Stimulated activated CD4-positive, alpha-beta T cell treated with anti-CD3 and anti-CD28 coated beads, Interleukin-12 subunit alpha, Interleukin-12 subunit beta, amount 100 ng/mL, for 24 hours (primary cell): ENCODE measurements around the gene CDH18.
"Not testable (repeated sequence)": the region's sequence is repeated elsewhere in the genome, so short reads cannot be mapped to it uniquely, and the experiment has no call there.

Source experiments
- DNase-seq, 2 experiments: peaks; one replicate each; pipeline ENCODE4 v3.0.0-alpha.2; 2020; ENCODE audit warnings: low read depth in 2 of 2

CDH18 gene

GRCh38 chr5:19859020-19859419 lies 129.0 kb downstream of the CDH18 start:
- DNase-seq = no peak

DNA sequence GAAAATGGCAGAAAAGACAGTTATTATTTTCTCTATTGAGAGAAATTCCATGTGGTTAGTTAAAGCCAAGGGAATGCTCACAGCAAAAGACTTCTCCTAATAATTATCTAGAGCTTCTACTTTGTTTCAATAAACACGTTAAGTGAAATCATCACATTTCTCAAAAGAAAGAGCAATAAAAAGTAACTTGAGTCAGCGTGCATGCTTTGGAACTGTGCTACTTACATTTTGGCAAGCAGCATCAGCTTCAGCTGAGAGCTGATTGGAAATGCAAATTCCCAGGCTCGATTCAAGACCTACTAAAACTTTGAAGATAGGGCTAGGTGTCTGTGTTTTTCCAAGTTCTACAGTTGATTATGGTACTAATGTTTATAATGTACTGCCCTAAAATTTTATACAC lies 132.1 kb downstream of the CDH18 start:
- DNase-seq = no peak

- DNase-seq = no peak
Observed at GRCh38 chr5:19855453-19855852, 132.5 kb downstream of the CDH18 start.

DNA sequence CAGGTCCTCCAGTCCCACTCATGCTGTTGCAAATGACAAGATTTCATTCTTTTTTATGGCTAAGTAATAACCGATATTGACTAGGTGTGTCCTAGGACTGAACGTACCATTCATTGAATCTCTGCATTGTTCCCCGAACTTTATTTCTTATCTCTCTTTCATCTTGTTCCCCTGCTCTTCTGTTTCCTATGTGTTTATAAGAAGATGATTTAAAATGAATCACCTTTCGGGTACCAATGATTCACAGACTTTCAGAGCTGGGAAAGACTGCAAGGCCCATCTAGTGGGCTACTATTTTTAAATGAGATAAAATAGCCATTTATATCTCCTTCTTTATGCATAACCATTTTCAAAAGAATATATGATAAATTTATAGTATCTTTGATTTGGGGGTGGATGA lies 133.0 kb downstream of the CDH18 start:
- DNase-seq = no peak

DNA sequence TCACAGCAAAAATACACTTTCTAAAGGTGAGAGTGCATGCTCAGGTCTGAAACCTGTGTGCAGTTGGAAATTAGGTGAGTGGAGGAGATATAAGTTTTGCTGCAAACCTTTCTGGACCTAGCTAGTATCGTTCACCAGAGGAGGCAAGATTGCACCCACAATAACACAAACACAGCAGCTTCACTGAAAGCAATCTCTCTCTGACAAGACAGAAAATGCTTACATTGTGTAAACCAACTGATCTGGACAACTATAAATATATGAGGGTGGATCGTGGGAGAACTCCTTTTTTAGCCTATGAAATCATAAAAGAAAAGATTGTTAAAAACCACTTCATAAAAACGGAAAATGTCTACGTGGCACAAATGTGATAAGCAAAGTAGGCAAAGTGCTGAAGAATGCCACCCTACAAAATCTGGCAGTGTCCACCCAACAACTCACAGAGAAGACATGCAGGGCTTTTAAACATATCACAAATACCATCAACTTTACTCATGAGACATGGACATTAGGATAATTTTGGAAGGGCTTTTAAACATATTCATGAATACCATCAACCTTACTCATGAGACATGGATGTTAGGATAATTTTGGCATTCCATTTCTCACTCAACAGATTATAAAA lies 134.3 kb downstream of the CDH18 start:
- DNase-seq = no peak

DNA sequence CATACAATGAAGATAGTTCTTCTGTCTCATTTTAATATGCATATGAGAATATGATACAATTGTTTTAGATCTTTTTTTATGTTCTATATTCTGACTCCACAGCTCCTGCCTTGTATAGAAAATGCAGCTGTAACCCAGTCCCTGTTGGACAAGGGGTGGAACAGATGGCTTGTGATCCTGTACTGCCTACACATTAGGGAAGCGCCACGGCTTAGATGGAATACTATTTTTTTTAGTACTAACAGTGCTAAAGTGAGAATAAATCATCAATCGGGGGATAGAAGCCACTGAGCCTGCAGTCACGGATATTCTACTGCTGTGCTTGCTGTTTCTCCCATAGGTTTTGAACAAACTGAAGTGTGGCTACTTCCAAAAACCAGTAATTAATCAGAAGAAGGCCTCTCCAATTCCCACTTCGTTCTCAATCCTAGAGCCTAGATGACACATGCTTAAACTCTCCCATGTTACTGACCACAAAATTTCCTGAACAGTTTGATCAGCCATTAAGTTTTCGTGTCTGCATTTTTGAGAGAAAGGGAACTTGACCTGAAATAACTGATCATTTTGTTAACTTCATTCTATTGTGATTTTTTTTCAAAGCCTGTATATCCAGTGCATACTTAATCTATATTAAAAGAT lies 150.3 kb downstream of the CDH18 start:
- DNase-seq = no peak

GRCh38 chr5:19835442-19835841 lies 152.6 kb downstream of the CDH18 start:
- DNase-seq = no peak

- DNase-seq = not testable (repeated sequence)
Observed at GRCh38 chr5:19812720-19813119, 175.3 kb downstream of the CDH18 start.

- no peak for DNase-seq
Observed at GRCh38 chr5:19806756-19807155, 181.2 kb downstream of the CDH18 start.

DNA sequence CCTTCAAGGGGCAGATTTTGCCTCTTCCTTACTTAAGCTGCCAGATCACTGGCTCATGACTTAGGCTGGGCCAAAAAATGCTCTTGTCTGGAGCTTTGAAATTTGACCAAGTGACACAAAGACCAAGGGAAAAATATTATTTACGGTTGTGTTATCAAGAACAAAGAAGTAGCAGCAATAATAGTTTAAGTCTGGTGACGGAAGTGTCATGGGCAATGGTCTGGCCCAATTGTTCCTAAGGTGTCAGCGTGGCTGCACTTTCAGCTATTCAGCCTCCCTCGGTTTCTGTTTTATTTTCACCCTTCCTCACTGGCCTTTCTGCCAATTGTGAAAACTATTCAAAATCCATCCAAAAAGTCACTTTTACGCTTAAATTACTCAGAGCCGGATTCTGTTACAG lies 185.3 kb downstream of the CDH18 start:
- DNase-seq = no peak

DNA sequence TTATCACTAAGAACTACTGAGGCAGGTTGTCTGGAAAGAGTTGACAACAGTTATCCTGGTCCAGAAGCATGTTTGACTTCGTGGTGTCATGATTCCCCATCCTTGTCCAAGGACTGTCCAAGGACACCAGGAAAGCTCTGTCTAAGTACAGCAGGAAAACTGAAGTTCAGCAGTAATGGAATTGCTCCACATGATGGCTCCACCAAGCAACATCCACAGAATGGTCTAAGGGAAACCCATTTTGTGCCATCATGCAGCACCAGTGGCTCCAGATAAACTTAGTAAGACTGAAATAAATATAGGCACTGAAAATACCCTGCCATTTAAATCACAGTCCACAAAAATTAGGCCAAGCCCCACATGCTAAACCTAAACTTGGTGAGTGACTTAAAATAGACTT lies 192.8 kb downstream of the CDH18 start:
- no peak for DNase-seq

DNA sequence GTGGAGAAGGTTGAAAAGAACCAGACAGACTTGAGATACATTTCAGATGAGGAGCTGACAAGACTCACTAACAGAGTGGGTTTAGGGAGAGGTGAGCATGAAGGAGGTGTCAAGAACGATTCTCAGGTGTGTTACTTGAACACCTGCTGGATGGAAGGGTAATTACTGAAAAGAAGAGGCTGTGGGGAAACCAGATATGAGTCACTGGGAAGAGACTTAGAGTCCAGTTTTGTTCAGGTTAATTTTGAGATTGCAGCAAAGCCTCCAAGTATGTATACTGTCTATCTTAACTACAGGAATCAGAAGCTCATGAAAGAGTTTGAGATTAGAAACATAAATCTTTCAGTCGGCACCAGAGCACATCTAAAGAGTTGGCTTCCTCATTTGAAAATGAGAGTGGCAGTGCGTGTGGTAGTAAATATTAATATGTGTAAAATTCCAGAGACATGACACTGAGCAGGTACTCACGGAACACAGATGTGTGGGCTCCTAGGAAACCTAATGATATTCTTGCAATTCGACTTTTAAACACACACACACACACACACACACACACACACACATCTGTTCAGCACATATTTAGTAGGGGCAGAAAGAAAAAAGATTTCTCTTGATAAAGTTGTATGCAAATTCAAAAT lies 197.1 kb downstream of the CDH18 start:
- no peak for DNase-seq

DNA sequence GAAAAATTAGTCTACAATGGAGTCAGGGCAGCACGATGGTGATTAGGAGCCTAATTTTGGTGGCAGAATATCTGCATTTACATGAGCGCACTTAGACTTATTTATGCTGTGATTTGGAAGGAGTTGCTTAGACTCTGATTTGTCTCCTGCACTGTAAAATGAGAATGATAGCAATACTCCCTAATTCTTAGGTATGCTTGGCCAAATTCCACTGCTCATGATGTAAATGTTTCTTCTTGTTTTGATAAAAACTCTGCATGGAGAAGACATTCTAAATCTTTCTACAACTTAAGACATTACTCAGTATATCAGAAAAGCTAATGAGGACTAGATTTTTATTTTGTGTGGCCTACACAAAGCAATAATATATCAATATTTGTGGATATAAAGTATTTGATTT lies 205.4 kb downstream of the CDH18 start:
- DNase-seq = no peak

DNA sequence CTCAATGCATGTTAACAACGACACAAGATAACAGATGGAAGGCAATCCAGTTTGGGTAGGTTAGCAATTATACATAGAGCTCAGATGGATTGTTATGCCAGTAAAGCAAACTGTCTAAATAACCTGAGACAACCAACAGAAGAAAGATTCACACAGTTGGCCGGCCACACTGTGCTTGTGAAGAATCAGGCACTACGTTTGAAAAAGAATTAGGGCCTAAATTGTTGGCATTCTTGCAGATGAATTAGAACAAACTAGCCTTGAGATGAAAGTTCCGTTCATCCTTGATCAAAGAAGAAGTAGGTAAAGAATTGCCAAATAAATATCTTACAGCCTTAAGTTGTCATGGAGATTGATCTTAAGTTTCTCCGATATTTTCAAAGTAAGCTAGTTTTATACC lies 210.6 kb downstream of the CDH18 start:
- DNase-seq = no peak

DNA sequence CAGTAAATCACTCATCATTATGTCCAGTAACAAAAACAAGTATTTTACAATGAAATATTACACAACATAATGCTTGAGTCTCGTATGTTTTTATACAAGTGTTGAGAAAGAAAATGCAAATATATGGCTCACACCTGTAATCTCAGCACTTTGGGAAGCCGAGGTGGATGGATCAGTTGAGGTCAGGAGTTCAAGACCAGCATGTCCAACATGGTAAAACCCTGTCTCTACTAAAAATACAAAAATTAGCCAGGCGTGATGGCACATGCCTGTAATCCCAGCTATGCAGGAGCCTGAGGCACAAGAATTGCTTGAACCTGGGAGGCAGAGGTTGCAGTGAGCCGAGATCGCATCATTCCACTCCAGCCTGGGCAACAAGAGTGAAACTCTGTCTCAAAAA lies 211.1 kb downstream of the CDH18 start:
- DNase-seq = not testable (repeated sequence)

GRCh38 chr5:19771174-19771835 lies 216.7 kb downstream of the CDH18 start:
- no peak for DNase-seq

DNA sequence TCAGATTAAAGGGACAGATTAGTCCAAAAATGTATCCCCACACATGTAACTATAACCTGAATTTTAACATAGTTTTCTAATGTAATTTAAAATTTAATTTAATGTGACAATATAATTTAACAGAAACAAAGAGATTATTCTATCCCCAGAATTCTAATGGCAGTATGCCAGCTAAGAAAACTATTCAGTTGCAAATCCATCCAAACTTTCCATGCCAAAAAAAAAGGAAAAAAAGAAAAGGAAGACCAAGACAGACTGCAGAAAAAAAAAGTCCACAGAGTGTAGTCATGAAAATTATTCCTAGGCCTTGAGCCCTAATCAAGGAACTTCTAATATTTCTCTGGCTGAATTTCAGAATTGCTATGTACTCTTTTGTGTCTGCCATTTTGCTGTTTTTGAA lies 217.6 kb downstream of the CDH18 start:
- DNase-seq = no peak

GRCh38 chr5:19767987-19768386 lies 220.0 kb downstream of the CDH18 start:
- no peak for DNase-seq

DNA sequence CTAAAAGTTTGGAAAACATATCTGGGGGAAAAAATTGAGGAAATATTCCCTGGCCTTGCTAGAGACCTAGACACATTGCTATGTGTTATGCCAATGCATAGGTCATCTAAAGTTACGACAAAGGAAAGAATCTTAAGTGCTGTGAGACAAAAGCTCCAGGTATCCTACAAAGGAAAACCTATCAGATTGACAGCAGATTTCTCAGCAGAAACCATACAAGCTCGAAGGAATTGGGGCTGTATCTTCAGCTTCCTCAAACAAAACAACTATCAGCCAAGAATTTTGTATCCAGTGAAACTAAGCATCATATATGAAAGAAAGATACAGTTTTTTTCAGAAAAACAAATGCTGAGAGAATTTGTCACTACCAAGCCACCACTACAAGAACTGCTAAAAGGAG lies 234.4 kb downstream of the CDH18 start:
- DNase-seq = no peak

DNA sequence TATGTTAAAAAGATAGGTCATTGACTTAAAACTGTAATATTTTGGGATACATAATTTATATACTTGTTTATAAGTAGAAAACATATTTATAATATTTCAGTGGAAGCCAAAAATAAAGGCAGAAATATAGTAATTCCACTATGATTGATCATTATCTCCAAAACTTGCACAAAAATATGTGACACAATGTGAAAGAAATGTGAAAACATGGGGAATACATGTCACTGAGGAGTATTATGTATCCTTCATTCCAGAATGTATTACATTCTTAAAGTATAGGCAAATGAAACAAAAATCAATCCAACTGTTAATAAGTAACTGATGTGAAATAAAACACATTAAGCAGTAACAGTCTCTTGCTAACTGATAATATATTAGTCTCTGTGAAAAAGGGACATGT lies 236.7 kb downstream of the CDH18 start:
- DNase-seq = no peak

DNA sequence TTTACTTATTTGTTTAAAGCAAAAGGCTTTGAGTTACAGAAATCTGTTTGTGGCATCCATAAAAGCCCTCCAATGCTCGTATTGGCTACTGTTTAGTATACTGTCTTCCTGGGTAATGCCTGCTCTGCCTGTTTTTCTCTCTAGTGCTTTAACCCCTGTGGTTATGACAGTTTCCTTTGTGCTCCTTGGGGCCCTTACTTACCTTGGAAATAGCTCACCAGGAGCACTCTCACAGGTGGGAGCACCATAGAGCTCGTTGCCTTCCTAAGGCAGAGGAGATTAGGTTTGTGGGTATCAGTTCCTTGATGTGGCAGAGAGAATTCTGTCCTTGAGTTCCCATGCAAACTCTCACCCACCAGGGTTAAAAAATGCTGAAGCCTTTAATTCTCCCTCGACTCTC lies 242.8 kb downstream of the CDH18 start:
- DNase-seq = no peak

DNA sequence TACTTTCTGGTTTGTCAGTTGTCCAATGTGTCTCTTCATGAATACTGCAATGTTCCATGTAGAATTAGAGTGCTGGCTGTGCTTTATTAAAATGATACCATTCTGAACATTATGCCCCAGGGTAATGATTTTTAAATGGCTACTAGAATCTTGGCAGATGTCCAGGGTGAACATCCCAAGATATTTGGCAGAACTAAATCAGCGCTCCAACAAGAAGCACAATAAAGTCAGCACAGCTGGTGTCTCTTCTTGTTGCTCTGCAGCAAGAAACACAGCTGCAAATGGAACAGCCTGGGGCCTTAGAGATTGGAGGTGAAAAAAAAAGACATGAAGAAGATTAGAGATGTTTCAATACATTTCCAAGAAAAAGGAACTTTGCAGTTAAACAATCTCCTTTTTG lies 248.3 kb downstream of the CDH18 start:
- DNase-seq = no peak

DNA sequence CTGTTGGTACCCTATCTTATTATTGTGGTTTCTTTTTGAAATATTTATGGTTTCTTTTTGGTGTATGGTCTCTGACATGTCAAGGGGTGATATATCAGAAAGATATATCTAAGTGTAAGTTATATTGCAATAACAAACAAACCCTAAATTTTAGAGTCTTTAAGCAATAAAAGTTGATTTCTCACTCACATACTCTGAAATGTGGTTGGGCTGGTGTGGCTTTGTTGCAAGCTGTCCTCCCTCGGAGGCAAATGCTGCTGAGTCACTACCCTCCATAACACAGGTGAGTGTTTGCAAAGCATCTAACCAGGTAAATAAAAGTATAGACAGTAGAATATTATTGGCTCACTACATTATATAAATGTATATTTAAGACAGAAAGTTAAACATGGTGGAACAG lies 253.2 kb downstream of the CDH18 start:
- no peak for DNase-seq
